ENCODE measurements around the gene BCL10. TPM values are rescaled to one million over a fixed set of nuclear protein-coding genes. Genes with fewer than 3 reads are reported as not detected.

The BCL10 gene
- total RNA-seq, 1 donor from 2014 or later: 7.8 TPM

DNA sequence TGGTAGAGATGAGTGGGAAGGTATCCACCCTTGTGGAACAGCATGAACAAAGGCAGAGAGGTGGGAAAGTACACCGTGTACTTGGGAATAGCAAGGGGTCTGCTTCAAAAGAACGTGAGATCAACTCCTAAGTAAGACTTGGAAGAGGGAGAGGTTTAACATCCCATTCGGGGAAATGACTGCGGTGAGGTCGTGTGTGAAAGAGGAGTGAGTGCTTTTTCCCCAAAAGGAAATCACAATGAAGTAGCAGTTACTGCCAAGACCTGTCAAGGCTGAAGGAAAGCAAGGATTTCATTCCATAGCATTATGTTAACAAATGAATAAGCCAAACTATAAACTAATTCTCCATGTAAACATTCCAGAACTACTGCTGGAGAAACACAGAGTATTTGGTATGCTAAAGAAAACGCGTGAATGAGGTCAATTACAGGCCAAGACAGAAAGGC, 55.7 kb downstream of the BCL10 start:
- no peak for DNase-seq
- no peaks in the 10 kb centered on the region for H3K36me3 ChIP-seq
- TF ChIP-seq, protein P1, sequence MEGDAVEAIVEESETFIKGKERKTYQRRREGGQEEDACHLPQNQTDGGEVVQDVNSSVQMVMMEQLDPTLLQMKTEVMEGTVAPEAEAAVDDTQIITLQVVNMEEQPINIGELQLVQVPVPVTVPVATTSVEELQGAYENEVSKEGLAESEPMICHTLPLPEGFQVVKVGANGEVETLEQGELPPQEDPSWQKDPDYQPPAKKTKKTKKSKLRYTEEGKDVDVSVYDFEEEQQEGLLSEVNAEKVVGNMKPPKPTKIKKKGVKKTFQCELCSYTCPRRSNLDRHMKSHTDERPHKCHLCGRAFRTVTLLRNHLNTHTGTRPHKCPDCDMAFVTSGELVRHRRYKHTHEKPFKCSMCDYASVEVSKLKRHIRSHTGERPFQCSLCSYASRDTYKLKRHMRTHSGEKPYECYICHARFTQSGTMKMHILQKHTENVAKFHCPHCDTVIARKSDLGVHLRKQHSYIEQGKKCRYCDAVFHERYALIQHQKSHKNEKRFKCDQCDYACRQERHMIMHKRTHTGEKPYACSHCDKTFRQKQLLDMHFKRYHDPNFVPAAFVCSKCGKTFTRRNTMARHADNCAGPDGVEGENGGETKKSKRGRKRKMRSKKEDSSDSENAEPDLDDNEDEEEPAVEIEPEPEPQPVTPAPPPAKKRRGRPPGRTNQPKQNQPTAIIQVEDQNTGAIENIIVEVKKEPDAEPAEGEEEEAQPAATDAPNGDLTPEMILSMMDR (IDR thresholded peaks at IDR 0.05; ENCODE audit: borderline replicate concordance): no peak
- H3K4me1 ChIP-seq: peaks cover 23% of the 10 kb centered on the region
- intact Hi-C loops (cut with micrococcal nuclease): no loop called here
- no peaks in the 10 kb centered on the region for H3K27me3 ChIP-seq (ENCODE audit: low read depth)
- no peak overlapping the region for H3K27ac ChIP-seq (replicated peaks)
- H3K4me3 ChIP-seq: no peak overlapping the region
- no peaks in the 10 kb centered on the region for H3K9me3 ChIP-seq (replicated peaks)

DNA sequence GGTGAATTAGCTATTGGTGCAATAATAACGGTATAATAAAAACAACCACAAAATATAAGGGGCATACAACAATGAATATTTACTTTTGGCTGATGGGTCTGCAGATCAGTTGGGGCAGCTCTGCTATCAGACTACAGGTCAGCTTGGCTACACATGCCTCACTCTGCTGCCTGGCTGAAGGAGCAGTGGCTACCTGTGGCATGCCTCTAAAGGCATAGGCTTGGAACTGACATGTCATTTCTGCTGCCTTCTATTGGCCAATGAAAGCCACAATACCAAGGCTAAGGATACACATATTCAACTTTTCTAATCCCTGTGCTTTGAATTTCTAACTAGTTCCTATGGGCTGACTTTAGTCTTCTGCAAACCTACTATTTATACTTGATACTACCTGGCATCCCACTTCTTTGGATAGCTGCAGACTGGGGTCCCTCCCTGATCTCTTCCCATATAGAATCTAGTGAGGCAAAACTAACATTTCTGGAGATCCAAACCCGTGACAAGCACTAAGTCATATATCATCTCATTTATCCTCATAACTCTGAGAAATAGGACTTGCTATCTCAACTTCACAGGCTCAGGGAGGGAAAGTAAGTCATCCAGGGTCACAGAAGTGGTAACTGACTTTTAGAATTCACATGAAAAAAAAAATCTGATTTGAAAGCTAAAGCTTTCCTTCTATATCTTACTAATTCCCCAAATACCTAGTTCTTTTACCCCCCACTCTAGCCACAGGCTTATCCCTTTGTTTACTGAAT, 56.4 kb downstream of the BCL10 start:
- Histone ChIP-seq H3K27ac (replicated peaks) (no peak overlapping the region), H3K9me3 (replicated peaks) (no peaks in the 10 kb centered on the region), H3K4me1 (peaks cover 15% of the 10 kb centered on the region), H3K27me3 (ENCODE audit: low read depth) (no peaks in the 10 kb centered on the region), H3K4me3 (no peak overlapping the region), H3K36me3 (no peaks in the 10 kb centered on the region)
- intact Hi-C loops (cut with micrococcal nuclease): no loop called here
- no peak for DNase-seq
- TF ChIP-seq, protein P1 (IDR thresholded peaks at IDR 0.05; ENCODE audit: borderline replicate concordance): no peak

DNA sequence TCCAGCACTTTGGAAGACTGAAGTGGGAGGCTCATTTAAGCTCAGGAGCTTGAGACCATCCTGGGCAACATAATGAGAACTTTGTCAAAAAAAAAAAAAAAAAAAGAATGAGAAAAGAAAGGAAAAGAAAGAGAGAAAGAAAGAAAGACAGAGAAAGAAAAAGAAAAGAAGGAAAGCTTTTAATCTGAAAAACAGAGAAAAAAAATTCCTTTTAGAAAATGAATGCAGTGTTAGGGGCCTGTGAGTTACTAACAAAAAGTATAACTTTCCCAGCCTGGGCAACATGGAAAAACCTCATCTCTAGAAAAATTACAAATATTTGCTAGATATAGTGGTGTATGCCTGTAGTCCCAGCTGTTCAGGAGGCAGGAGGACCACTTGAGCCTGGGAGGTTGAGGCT, 59.7 kb downstream of the BCL10 start:
- Histone ChIP-seq H3K27me3 (ENCODE audit: low read depth) (no peaks in the 10 kb centered on the region), H3K4me3 (no peak overlapping the region), H3K4me1 (no peaks in the 10 kb centered on the region), H3K27ac (replicated peaks) (no peak overlapping the region), H3K9me3 (replicated peaks) (no peaks in the 10 kb centered on the region), H3K36me3 (no peaks in the 10 kb centered on the region)
- TF ChIP-seq, protein P1 (IDR thresholded peaks at IDR 0.05; ENCODE audit: borderline replicate concordance): no peak
- intact Hi-C loops (cut with micrococcal nuclease): no loop called here
- DNase-seq: no peak

Other genes starting within 250 kb of the BCL10 start
- 0.44 TPM for gene MCOLN3, start 228.1 kb downstream of the BCL10 start, total RNA-seq
- gene SYDE2, start 75.6 kb downstream of the BCL10 start, total RNA-seq: 21.4 TPM
- 18.5 TPM for gene C1orf52, start 17.0 kb downstream of the BCL10 start, total RNA-seq
- 10.1 TPM for gene DDAH1, start 188.5 kb upstream of the BCL10 start, total RNA-seq